GM12872 (cell line): ENCODE data around the gene FASN.

ENCODE experiments used
- CTCF ChIP-seq: IDR thresholded peaks from 3 replicates; pipeline ENCODE4 v1.5.1; 2011; ENCODE audit warnings: low read depth, mild to moderate bottlenecking, low read length, moderate library complexity; ENCODE audit not compliant: insufficient read depth

Gene FASN

GRCh38 chr17:82113941-82114340, 15.9 kb upstream of the FASN start:
- TF ChIP-seq CTCF, result no peak

GRCh38 chr17:82113422-82113821, 15.4 kb upstream of the FASN start:
- TF ChIP-seq CTCF, result no peak

DNA sequence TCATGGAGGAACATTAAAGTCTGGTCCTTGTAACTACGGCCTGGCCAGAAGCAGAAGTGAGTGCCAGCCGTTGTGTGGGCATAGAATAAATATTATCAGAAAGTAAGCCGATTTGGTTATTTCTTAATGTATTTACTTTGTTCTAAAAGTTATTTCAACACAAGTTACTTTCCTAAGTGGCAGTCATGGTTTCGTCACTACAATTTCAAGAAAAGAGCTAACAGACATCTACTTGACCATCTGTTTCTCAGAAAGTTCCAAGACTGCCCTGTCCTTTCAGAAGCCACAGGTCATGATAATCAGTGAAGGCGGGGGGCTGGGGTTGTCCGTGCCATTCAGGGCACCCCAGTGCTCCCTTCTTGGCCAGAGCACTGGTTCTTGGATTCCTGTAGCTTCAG, 14.9 kb upstream of the FASN start:
- TF ChIP-seq CTCF, result no peak

DNA sequence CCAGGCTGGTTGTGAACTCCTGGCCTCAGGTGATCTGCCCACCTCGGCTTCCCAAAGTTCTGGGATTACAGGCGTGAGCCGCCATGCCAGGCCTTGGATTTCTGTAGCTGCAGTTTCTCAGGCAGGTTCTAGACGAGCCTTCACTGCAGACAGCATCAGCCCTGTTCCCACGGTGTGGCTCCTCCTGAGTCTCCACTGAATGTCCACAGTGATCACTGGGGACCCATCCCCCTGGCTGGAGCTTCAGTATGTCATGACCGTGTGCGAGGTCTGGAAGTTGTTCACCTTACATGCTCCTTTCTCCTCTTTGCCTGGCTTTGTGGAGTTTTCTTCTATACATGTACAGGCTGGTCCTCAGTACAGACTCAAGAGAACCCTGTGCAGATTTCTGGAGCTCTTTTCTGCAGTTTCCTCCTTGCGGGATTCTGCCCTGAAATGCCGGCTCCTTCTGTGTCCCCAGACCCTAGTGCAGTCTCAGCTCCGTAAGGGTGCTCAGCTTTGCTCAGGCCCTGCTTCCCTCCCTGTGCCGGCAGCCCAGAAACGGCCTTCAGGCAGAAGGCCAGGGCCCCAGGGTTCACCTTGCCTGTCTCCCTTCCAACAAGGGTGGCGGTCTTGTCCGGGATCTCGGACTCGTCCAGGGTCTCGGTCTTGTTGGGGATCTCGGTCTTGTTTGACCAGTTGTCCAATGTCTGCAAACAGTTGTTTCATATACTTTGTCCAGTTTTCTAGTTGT, 14.3 kb upstream of the FASN start:
- TF ChIP-seq CTCF, result no peak

- TF ChIP-seq CTCF, result no peak
Observed at GRCh38 chr17:82110298-82110697, 12.3 kb upstream of the FASN start.

- no peak for TF ChIP-seq CTCF
Observed at GRCh38 chr17:82108961-82109475, 11.0 kb upstream of the FASN start.

- no peak for TF ChIP-seq CTCF
Observed at GRCh38 chr17:82108496-82108945, 10.5 kb upstream of the FASN start.
